Eye (tissue), 1 donor: Measurements from ENCODE around the gene SMARCA4.
"Not testable (repeated sequence)": the region's sequence is repeated elsewhere in the genome, so short reads cannot be mapped to it uniquely, and the experiment has no call there.

Experiments used
- DNase-seq: peaks from one replicate; pipeline ENCODE4 v3.0.0-alpha.2; 2015

SMARCA4 gene

GRCh38 chr19:10981252-10981895, 20.5 kb downstream of the SMARCA4 start:
- DNase-seq, result no peak

- DNase-seq, result no peak
These were observed 22.2 kb downstream of the SMARCA4 start for GRCh38 chr19:10983026-10983425.

GRCh38 chr19:10984166-10984735, 23.4 kb downstream of the SMARCA4 start:
- DNase-seq, result no peak

- DNase-seq, result no peak
These were observed 24.7 kb downstream of the SMARCA4 start for GRCh38 chr19:10985502-10985901.

GRCh38 chr19:10986301-10987127, 25.7 kb downstream of the SMARCA4 start:
- no peak for DNase-seq

- DNase-seq, result no peak
These were observed 26.9 kb downstream of the SMARCA4 start for GRCh38 chr19:10987571-10988297.

GRCh38 chr19:10988380-10988779, 27.6 kb downstream of the SMARCA4 start:
- DNase-seq, result no peak

- no peak for DNase-seq
These were observed 28.1 kb downstream of the SMARCA4 start for GRCh38 chr19:10988921-10989320.

- DNase-seq, result no peak
These were observed 30.2 kb downstream of the SMARCA4 start for GRCh38 chr19:10991076-10991475.

GRCh38 chr19:10991521-10992081, 30.8 kb downstream of the SMARCA4 start:
- no peak for DNase-seq

- DNase-seq, result not testable (repeated sequence)
These were observed 31.3 kb downstream of the SMARCA4 start for GRCh38 chr19:10992174-10992573.

GRCh38 chr19:10995926-10996600, 35.2 kb downstream of the SMARCA4 start:
- no peak for DNase-seq

- no peak for DNase-seq
These were observed 37.3 kb downstream of the SMARCA4 start for GRCh38 chr19:10998045-10998533.

- no peak for DNase-seq
These were observed 37.8 kb downstream of the SMARCA4 start for GRCh38 chr19:10998666-10999065.

GRCh38 chr19:11005521-11005920, 44.7 kb downstream of the SMARCA4 start:
- DNase-seq, result no peak

- DNase-seq, result no peak
These were observed 46.6 kb downstream of the SMARCA4 start for GRCh38 chr19:11007385-11007784.

GRCh38 chr19:11007962-11008532, 47.2 kb downstream of the SMARCA4 start:
- no peak for DNase-seq

GRCh38 chr19:11010041-11010440, 49.2 kb downstream of the SMARCA4 start:
- DNase-seq, result no peak

- DNase-seq, result no peak
These were observed 51.7 kb downstream of the SMARCA4 start for GRCh38 chr19:11012507-11012906.

- DNase-seq, result no peak
These were observed 52.9 kb downstream of the SMARCA4 start for GRCh38 chr19:11013771-11014170.

GRCh38 chr19:11014403-11014911, 53.6 kb downstream of the SMARCA4 start:
- DNase-seq, result no peak

- DNase-seq, result no peak
These were observed 55.8 kb downstream of the SMARCA4 start for GRCh38 chr19:11016631-11017030.
